ENCODE results near the gene GRID2IP. TPM values are rescaled to one million over a fixed set of nuclear protein-coding genes. Genes with fewer than 3 reads are reported as not detected.

Gene GRID2IP
- total and polyA plus RNA-seq, 10 of the 15 experiments (the other 5 are each of a cell fraction or from before 2014, with no cell fraction given): not detected

GRCh38 chr7:6491194-6491593, 60.1 kb downstream of the GRID2IP start:
- TF ChIP-seq SRF (IDR thresholded peaks at IDR 0.05; ENCODE audit: low read depth in 2 of 2, low read length in 2 of 2) (no peak), MLLT1 (IDR thresholded peaks at IDR 0.05) (no peak), BMI1 (IDR thresholded peaks at IDR 0.05; ENCODE audit: borderline replicate concordance) (no peak), FOXM1 (IDR thresholded peaks at IDR 0.05; ENCODE audit: low read depth, low read length) (no peak), NR2C2 (IDR thresholded peaks at IDR 0.05; ENCODE audit: borderline replicate concordance, control insufficient read depth, insufficient read length, low read depth) (no peak), LARP7 (IDR thresholded peaks at IDR 0.05) (no peak), YBX1 (IDR thresholded peaks at IDR 0.05) (no peak), CHD1 (IDR thresholded peaks at IDR 0.05; ENCODE audit: low read depth, low read length) (no peak), ATF2 (IDR thresholded peaks at IDR 0.05; ENCODE audit: low read length) (no peak), EZH2 (IDR thresholded peaks at IDR 0.05; ENCODE audit: borderline replicate concordance, control insufficient read depth, low read depth, low read length) (no peak), ZNF24 (IDR thresholded peaks at IDR 0.05) (no peak)
- Histone ChIP-seq H4K20me1 (ENCODE audit: control insufficient read depth, insufficient read depth) (no peaks in the 10 kb centered on the region), H3K27ac (ENCODE audit: control insufficient read depth, insufficient read depth) (no peak overlapping the region), H3K27me3 (replicated peaks in 1 of 2; ENCODE audit: control insufficient read depth in 2 of 2, insufficient read depth in 2 of 2, low read length in 1 of 2) (no peaks in the 10 kb centered on the region), H3K9me3 (replicated peaks; ENCODE audit: control insufficient read depth, insufficient read depth, low read length) (no peaks in the 10 kb centered on the region; the same call in 1 of the 3 replicates), H3K4me1 (ENCODE audit: control insufficient read depth, insufficient read depth, low read length) (no peaks in the 10 kb centered on the region), H2AFZ (ENCODE audit: control insufficient read depth, low read depth, low read length) (no peak overlapping the region), H3K4me2 (ENCODE audit: control insufficient read depth, insufficient read depth) (no peak overlapping the region), H3K36me3 (ENCODE audit: control insufficient read depth in 2 of 2, insufficient read depth in 2 of 2, low read length in 1 of 2) (no peaks in the 10 kb centered on the region), H3K4me3 (no peak overlapping the region), H3K9ac (ENCODE audit: control insufficient read depth, insufficient read depth, low read length) (no peak overlapping the region), H3K79me2 (ENCODE audit: control insufficient read depth, insufficient read depth, low read length) (no peaks in the 10 kb centered on the region)
- WGBS (ENCODE audit: insufficient coverage, insufficient replicate concordance, low lambda C conversion rate, missing lambda C conversion rate): 60% methylated on average over 10 of the region's 10 CpGs
- ATAC-seq (no peak), FAIRE-seq (no peak), DNase-seq (ENCODE audit: low read depth, low spot score) (no peak)
- intact Hi-C loops (cut with micrococcal nuclease; ENCODE audit: unreplicated experiment): no loop called here
- BruUV-seq (replicated peaks): no TSS peak
- ChIA-PET POLR2A (interaction anchor here (0.8 kb wide), 1 partner anchor 15 kb away, joined by 3 read pairs; no protein-coding TSS in a partner anchor), SMC1A (ENCODE audit: uncharacterized antibody, unreplicated experiment) (no interaction called here), RAD21 (ENCODE audit: unreplicated experiment) (no interaction called here), CTCF (no interaction called here)
- in situ Hi-C loops (cut with MboI): no loop called here

Measured in GM12878 (cell line).